HepG2 (cell line): ENCODE measurements around the gene MOXD1. TPM values are rescaled to one million over a fixed set of nuclear protein-coding genes. Genes with fewer than 3 reads are reported as not detected.

Experiments
- ATAC-seq: fragments of 200-7000 bp; cut with Tn5 transposase; 3 replicates; pipeline ENCODE4 v1.9.1; 2020; ENCODE audit warnings: mild to moderate bottlenecking, moderate library complexity
- BruUV-seq: library from RNA; stranded (reverse); fragments of 400-500 nt; replicated peaks from 2 replicates; lab custom pipeline; 2021; lab: Mats Ljungman, UMichigan
- CTCF ChIA-PET: fragments of 300-600 bp; formaldehyde crosslinking; extraction: SDS; loops from one replicate; lab custom pipeline; 2021; ENCODE audit warnings: low total read pairs, inconsistent platforms, low intra/inter-chr PET ratio; lab: Yijun Ruan, JAX
- POLR2A ChIA-PET: fragments of 350-600 bp; sonication (Branson Sonifier 250); formaldehyde crosslinking; loops from one replicate; lab custom pipeline; 2020; ENCODE audit warnings: antibody characterized with exemption, inconsistent platforms; lab: Yijun Ruan, JAX
- DNase-seq: peaks from one replicate; pipeline ENCODE4 v3.0.0-alpha.2; 2015; ENCODE audit warnings: low spot score
- FAIRE-seq: peaks from 3 replicates; lab custom pipeline; 2011; peaks lifted over from hg19 to GRCh38; lab: Jason Lieb, UNC
- H2AFZ ChIP-seq: one replicate; pipeline ENCODE4 v1.6.1; 2011; ENCODE audit warnings: low read length, inconsistent platforms
- H3K27ac ChIP-seq: fragments of 300-600 bp; 3 replicates; pipeline ENCODE4 v1.8.0; 2011; ENCODE audit warnings: mixed run types, mild to moderate bottlenecking, mixed read lengths, low read length, inconsistent platforms; ENCODE audit not compliant: insufficient read depth; ENCODE audit errors: extremely low read length
- H3K27me3 ChIP-seq, 2 experiments: fragments of 200-600 bp in 1 of 2; 2 replicates in 1 of 2; 3 replicates in 1 of 2; pipeline versions ENCODE4 v1.6.0 to v1.8.0; 2011; ENCODE audit warnings: low read length in 2 of 2, mild to moderate bottlenecking in 2 of 2, moderate library complexity in 2 of 2, inconsistent platforms in 1 of 2; ENCODE audit not compliant: insufficient read depth in 2 of 2, control insufficient read depth in 1 of 2
- H3K36me3 ChIP-seq, 2 experiments: fragments of 200-600 bp in 1 of 2; replicated peaks in 1 of 2; 2 replicates in 1 of 2; 3 replicates in 1 of 2; pipeline versions ENCODE4 v1.5.1 to v1.8.0; 2011; ENCODE audit warnings: low read length in 2 of 2, inconsistent platforms in 1 of 2; ENCODE audit not compliant: insufficient read depth in 2 of 2, control insufficient read depth in 1 of 2
- H3K4me1 ChIP-seq: 2 replicates; pipeline ENCODE4 v1.5.1; 2012; ENCODE audit warnings: low read length, inconsistent platforms; ENCODE audit not compliant: insufficient read depth
- H3K4me2 ChIP-seq: 2 replicates; pipeline ENCODE4 v1.6.0; 2011; ENCODE audit warnings: low read depth, low read length, inconsistent platforms
- H3K4me3 ChIP-seq, 3 experiments: fragments of 200-600 bp in 1 of 3; sonication (generic), shearing (Covaris generic) in 1 of 3; replicated peaks in 1 of 3; 2 replicates each; pipeline ENCODE4 v1.5.1; 2011 to 2016; ENCODE audit warnings: low read length in 3 of 3, inconsistent platforms in 2 of 3, low read depth in 2 of 3, mild to moderate bottlenecking in 2 of 3, control low read depth in 1 of 3, mixed read lengths in 1 of 3; ENCODE audit not compliant: insufficient read depth in 1 of 3
- H3K79me2 ChIP-seq: one replicate; pipeline ENCODE4 v1.6.1; 2011; ENCODE audit warnings: low read length, inconsistent platforms; ENCODE audit not compliant: insufficient read depth
- H3K9ac ChIP-seq: 2 replicates; pipeline ENCODE4 v1.6.0; 2011; ENCODE audit warnings: mild to moderate bottlenecking, low read depth, low read length, inconsistent platforms; ENCODE audit not compliant: insufficient read depth
- H3K9me3 ChIP-seq: 2 replicates; pipeline ENCODE4 v1.5.1; 2012; ENCODE audit warnings: mild to moderate bottlenecking, low read length
- H4K20me1 ChIP-seq: 2 replicates; pipeline ENCODE4 v1.6.0; 2011; ENCODE audit warnings: inconsistent platforms, mild to moderate bottlenecking, low read length, moderate library complexity; ENCODE audit not compliant: insufficient read depth
- ERF ChIP-seq: IDR thresholded peaks from 2 replicates; pipeline ENCODE4 v1.6.1; 2018; ENCODE audit warnings: missing biosample characterization, missing genetic modification reagents
- ETV6 ChIP-seq: sonication (generic); formaldehyde crosslinking; conservative IDR thresholded peaks from 2 replicates; pipeline ENCODE4 v1.4.0; 2020; ENCODE audit warnings: missing genetic modification reagents
- FOSL2 ChIP-seq: sonication (generic); formaldehyde crosslinking; IDR thresholded peaks from 2 replicates; pipeline ENCODE4 v1.4.0; 2020; ENCODE audit warnings: missing genetic modification reagents
- FOXA3 ChIP-seq: IDR thresholded peaks from 2 replicates; pipeline ENCODE4 v1.6.1; 2016; ENCODE audit warnings: missing genetic modification reagents, missing compliant biosample characterization
- KLF6 ChIP-seq: IDR thresholded peaks from 2 replicates; pipeline ENCODE4 v1.8.0; 2016; ENCODE audit warnings: missing biosample characterization, missing genetic modification reagents
- NONO ChIP-seq, 2 experiments: fragments of 450-650 bp in 1 of 2; sonication (generic) in 1 of 2; formaldehyde crosslinking in 1 of 2; IDR thresholded peaks in 1 of 2; conservative IDR thresholded peaks in 1 of 2; 2 replicates each; pipeline versions ENCODE4 v1.6.1 to v1.8.0; 2017 to 2022; ENCODE audit warnings: mild to moderate bottlenecking in 1 of 2, missing genetic modification reagents in 1 of 2, moderate library complexity in 1 of 2
- PHF5A ChIP-seq: IDR thresholded peaks from one replicate; pipeline ENCODE4 v1.6.1; 2018; ENCODE audit warnings: low read depth, missing genetic modification reagents; ENCODE audit not compliant: unreplicated experiment
- SIN3B ChIP-seq: fragments of 150-350 bp; IDR thresholded peaks from 2 replicates; pipeline ENCODE4 v1.6.1; 2014; ENCODE audit warnings: low read length
- SMC3 ChIP-seq: IDR thresholded peaks from 2 replicates; pipeline ENCODE4 v1.6.1; 2011; ENCODE audit warnings: low read length, improper control_type of control experiment
- SOX6 ChIP-seq, 2 experiments: fragments of 450-650 bp in 1 of 2; sonication (generic) in 1 of 2; formaldehyde crosslinking in 1 of 2; IDR thresholded peaks; 2 replicates each; pipeline versions ENCODE4 v1.4.0 to v1.6.1; 2017 to 2020; ENCODE audit warnings: antibody characterized with exemption in 1 of 2, mild to moderate bottlenecking in 1 of 2, missing genetic modification reagents in 1 of 2
- STAG1 ChIP-seq: sonication (generic); formaldehyde crosslinking; IDR thresholded peaks from 2 replicates; pipeline ENCODE4 v1.4.0; 2020; ENCODE audit warnings: missing genetic modification reagents
- ZBTB1 ChIP-seq: sonication (generic); formaldehyde crosslinking; IDR thresholded peaks from 2 replicates; pipeline ENCODE4 v1.4.0; 2020; ENCODE audit warnings: missing genetic modification reagents, borderline replicate concordance
- ZBTB7B ChIP-seq: sonication (generic); formaldehyde crosslinking; IDR thresholded peaks from 2 replicates; pipeline ENCODE4 v1.4.0; 2020; ENCODE audit warnings: missing genetic modification reagents
- ZNF329 ChIP-seq: sonication (generic); formaldehyde crosslinking; IDR thresholded peaks from 2 replicates; pipeline ENCODE4 v1.9.0; 2021; ENCODE audit warnings: low read depth, mild to moderate bottlenecking, missing genetic modification reagents
- ZNF460 ChIP-seq: sonication (generic); formaldehyde crosslinking; IDR thresholded peaks from 2 replicates; pipeline ENCODE4 v1.5.1; 2020; ENCODE audit warnings: missing genetic modification reagents, mild to moderate bottlenecking, borderline replicate concordance
- ZNF549 ChIP-seq: sonication (generic); formaldehyde crosslinking; IDR thresholded peaks from 2 replicates; pipeline ENCODE4 v1.5.0; 2020; ENCODE audit warnings: missing genetic modification reagents
- ZNF616 ChIP-seq: sonication (generic); formaldehyde crosslinking; IDR thresholded peaks from 2 replicates; pipeline ENCODE4 v1.5.0; 2020; ENCODE audit warnings: low read depth, mild to moderate bottlenecking, missing genetic modification reagents
- WGBS: methylation state at CpG from one replicate; pipeline ENCODE4 v1.1.6; 2017; ENCODE audit warnings: low lambda C conversion rate; 5-methylcytosine and 5-hydroxymethylcytosine counted together
- in situ Hi-C: cut with HindIII; loops from 2 replicates; pipeline ENCODE4 v1.10.0; 2017; ENCODE audit warnings: low pct_unique_long_range_greater_than_20kb; ENCODE audit not compliant: extremely low pct_ligation_motif_present
- intact Hi-C: fragments of 100-400 bp; cut with micrococcal nuclease; formaldehyde crosslinking; loops from one replicate; pipeline ENCODE4 v1.10.0; 2022; ENCODE audit not compliant: unreplicated experiment
- polyA plus RNA-seq, 8 experiments: library from polyadenylated mRNA; depleted of rRNA in 3 of 8; stranded (reverse) in 7 of 8; unstranded in 1 of 8; fragments of >200 nt; fragmentation: Illumina TruSeq in 4 of 8; extraction: Trizol in 4 of 8; gene quantifications; 2 replicates each; pipeline versions ENCODE4 v1.2.1 to v1.2.3, GENCODE V29; 2011 to 2016; ENCODE audit warnings: low read depth in 4 of 8, missing spikeins in 1 of 8, mixed read lengths in 1 of 8; ENCODE audit not compliant: insufficient read depth in 1 of 8
- total RNA-seq, 5 experiments: library from RNA; depleted of rRNA; stranded (reverse); fragments of >200 nt; fragmentation: Illumina TruSeq; extraction: Trizol; gene quantifications; 2 replicates each; pipeline ENCODE4 v1.2.3, GENCODE V29; 2016; ENCODE audit warnings: low read depth in 1 of 5
- TF ChIP-seq, protein P1 (sequence below): IDR thresholded peaks from 2 replicates; pipeline ENCODE4 v1.6.1; 2012; ENCODE audit warnings: low read depth, low read length, improper control_type of control experiment

Gene MOXD1
- total and polyA plus RNA-seq, 2 of the 13 experiments (the other 11 are each of a cell fraction or from before 2014, with no cell fraction given), result 0.03 TPM; not detected in 1

GRCh38 chr6:132395015-132395597 lies 6.2 kb downstream of the MOXD1 start:
- no peak overlapping the region for H3K4me3 ChIP-seq
- H3K4me1 ChIP-seq, result no peaks in the 10 kb centered on the region
- ATAC-seq (no peak), FAIRE-seq (no peak), DNase-seq (no peak)
- H3K27me3 ChIP-seq, result peaks cover 0 to 2% of the 10 kb centered on the region in 2 experiments; a peak in 3 of 5 replicates
- H4K20me1 ChIP-seq, result no peaks in the 10 kb centered on the region
- BruUV-seq, result no TSS peak
- H3K9ac ChIP-seq, result no peak overlapping the region
- H3K79me2 ChIP-seq, result no peaks in the 10 kb centered on the region
- H2AFZ ChIP-seq, result no peak overlapping the region
- intact Hi-C loops, result no loop called here
- POLR2A ChIA-PET, result no interaction called here
- no peak overlapping the region for H3K4me2 ChIP-seq
- in situ Hi-C loops, result no loop called here
- no peaks in the 10 kb centered on the region for H3K36me3 ChIP-seq
- TF ChIP-seq SIN3B, result no peak
- TF ChIP-seq, all 625 proteins: peak for 0
- 2% methylated on average over 2 of the region's 2 CpGs for WGBS
- Histone ChIP-seq H3K27ac (no peak overlapping the region), H3K9me3 (peaks cover 19% of the 10 kb centered on the region; the same call in 1 of the 2 replicates)
- CTCF ChIA-PET, result interaction anchor here (2.9 kb wide), 1 partner anchor 115 kb away, joined by 14 read pairs; no protein-coding TSS in a partner anchor

DNA sequence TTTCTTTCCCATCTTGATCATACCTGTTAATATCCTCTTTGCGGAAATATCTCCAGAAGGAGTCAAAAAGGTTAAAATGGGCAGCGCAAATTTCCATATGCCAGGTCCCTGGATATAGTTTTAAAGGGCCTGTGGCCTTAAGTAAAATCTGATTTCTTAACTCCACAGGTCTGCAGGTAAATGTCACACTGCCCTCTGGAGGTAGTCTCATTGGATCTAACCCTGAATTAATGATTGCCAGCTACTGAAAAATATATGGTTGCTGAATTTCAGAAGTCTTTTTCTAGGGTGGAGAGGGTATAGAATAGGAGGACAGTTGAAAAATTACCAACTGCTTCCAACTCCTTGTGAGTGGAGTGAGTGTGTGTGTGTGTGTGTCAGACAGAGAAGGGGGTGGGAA lies 8.5 kb downstream of the MOXD1 start:
- FAIRE-seq (peak; percentile 63), ATAC-seq (peak; percentile 69), DNase-seq (peak; percentile 35)
- H3K27me3 ChIP-seq, result no peaks in the 10 kb centered on the region; a peak in 1 of 5 replicates
- H3K79me2 ChIP-seq, result no peaks in the 10 kb centered on the region
- no peaks in the 10 kb centered on the region for H3K36me3 ChIP-seq
- no peaks in the 10 kb centered on the region for H4K20me1 ChIP-seq
- H2AFZ ChIP-seq, result no peak overlapping the region
- no peak overlapping the region for H3K27ac ChIP-seq
- no TSS peak for BruUV-seq
- intact Hi-C loops, result loop anchor here (1.0 kb wide), 2 partner anchors 92 to 113 kb away; no protein-coding TSS in a partner anchor
- H3K4me2 ChIP-seq, result no peak overlapping the region
- 39% methylated on average over 2 of the region's 2 CpGs for WGBS
- CTCF ChIA-PET, result interaction anchor here (1.1 to 2.9 kb wide), 3 partner anchors 92 to 113 kb away, joined by 4 to 26 read pairs (median 14); no protein-coding TSS in a partner anchor
- no peak overlapping the region for H3K9ac ChIP-seq
- H3K4me1 ChIP-seq, result no peaks in the 10 kb centered on the region
- in situ Hi-C loops, result loop anchor here (5.0 kb wide), 1 partner anchor 90 kb away; no protein-coding TSS in a partner anchor
- H3K4me3 ChIP-seq, result no peak overlapping the region
- POLR2A ChIA-PET, result no interaction called here
- H3K9me3 ChIP-seq, result peaks cover 19% of the 10 kb centered on the region; the same call in 1 of the 2 replicates
- TF ChIP-seq ZNF616 (no peak), ZBTB7B (CRISPR knock-in tag) (no peak), ETV6 (CRISPR knock-in tag) (no peak), FOSL2 (no peak), SOX6 (IDR thresholded peaks at IDR 0.05) (no peak), SOX6 (CRISPR knock-in tag; IDR thresholded peaks at IDR 0.05) (no peak), PHF5A (CRISPR knock-in tag) (no peak), SMC3 (peak; percentile 66), KLF6 (CRISPR knock-in tag) (no peak), ZNF549 (CRISPR knock-in tag) (no peak), FOXA3 (CRISPR knock-in tag) (no peak), ZNF329 (no peak), NONO (IDR thresholded peaks at IDR 0.05) (no peak), NONO (CRISPR knock-in tag; conservative IDR thresholded peaks at IDR 0.05) (no peak), STAG1 (CRISPR knock-in tag) (peak; percentile 68), ZNF460 (CRISPR knock-in tag) (no peak), ERF (CRISPR knock-in tag) (no peak), ZBTB1 (CRISPR knock-in tag) (no peak)
- TF ChIP-seq, protein P1, sequence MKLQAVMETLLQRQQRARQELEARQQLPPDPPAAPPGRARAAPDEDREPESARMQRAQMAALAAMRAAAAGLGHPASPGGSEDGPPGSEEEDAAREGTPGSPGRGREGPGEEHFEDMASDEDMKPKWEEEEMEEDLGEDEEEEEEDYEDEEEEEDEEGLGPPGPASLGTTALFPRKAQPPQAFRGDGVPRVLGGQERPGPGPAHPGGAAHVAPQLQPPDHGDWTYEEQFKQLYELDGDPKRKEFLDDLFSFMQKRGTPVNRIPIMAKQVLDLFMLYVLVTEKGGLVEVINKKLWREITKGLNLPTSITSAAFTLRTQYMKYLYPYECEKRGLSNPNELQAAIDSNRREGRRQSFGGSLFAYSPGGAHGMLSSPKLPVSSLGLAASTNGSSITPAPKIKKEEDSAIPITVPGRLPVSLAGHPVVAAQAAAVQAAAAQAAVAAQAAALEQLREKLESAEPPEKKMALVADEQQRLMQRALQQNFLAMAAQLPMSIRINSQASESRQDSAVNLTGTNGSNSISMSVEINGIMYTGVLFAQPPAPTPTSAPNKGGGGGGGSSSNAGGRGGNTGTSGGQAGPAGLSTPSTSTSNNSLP, result peak; percentile 22; the same call in 1 of the 2 replicates
